Dermis blood vessel endothelial cell (primary cell): ENCODE data around the gene GAB2. TPM values are rescaled to one million over a fixed set of nuclear protein-coding genes. Genes with fewer than 3 reads are reported as not detected.
"Not testable (repeated sequence)": the region's sequence is repeated elsewhere in the genome, so short reads cannot be mapped to it uniquely, and the experiment has no call there.

Experiments
- DNase-seq: peaks from one replicate; pipeline ENCODE4 v3.0.0; 2010
- total RNA-seq: library from RNA; depleted of rRNA; stranded (reverse); fragments of >200 nt; gene quantifications from 2 replicates; pipeline ENCODE4 v1.2.3, GENCODE V29; 2014

GAB2 gene
- total RNA-seq, 1 donor from 2014 or later = 19.4 TPM

DNA sequence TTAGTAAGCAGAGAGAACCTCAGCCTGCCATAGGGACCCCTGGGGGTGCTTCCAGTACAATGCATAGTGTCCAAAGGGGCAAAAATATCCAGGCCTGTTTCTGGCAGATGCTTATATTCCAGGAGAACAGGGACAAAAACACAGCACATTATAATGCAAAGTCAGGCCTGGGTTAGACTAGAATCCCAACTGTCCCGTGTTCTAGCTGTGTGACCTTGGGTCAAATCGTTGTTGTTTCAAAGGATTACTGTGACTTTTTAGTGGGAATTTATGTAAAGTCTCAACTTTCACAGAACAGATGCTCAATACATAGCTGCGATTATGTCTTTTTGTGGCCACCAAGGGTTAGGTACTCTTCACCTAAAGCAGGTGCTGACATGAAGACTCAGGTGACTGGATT is 142.9 kb downstream of the GAB2 start:
- no peak for DNase-seq

DNA sequence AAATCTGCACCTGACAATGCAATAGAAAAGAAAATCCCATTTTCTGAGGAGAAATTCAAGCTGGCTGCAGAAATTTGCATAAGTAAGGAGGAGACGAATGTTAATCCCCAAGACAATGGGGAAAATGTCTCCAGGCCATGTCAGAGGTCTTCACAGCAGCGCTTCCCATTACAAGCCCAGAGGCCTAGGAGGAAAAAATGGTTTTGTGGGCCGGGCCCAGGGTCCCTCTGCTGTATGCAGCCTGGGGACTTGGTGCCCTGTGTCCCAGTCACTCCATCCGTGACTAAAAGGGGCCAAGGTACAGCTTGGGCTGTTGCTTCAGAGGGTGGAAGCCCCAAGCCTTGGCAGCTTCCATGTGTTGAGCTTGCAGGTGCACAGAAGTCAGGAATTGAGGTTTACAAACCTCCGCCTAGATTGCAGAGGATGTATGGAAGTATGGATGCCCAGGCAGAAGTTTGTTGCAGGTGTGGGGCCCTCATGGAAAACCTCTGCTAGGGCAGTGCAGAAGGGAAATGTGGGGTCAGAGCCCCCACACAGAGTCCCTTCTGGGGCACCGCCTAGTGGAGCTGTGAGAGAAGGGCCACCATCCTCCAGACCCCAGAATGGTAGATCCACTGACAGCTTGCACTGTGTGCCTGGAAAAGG is 144.9 kb downstream of the GAB2 start:
- not testable (repeated sequence) for DNase-seq

DNA sequence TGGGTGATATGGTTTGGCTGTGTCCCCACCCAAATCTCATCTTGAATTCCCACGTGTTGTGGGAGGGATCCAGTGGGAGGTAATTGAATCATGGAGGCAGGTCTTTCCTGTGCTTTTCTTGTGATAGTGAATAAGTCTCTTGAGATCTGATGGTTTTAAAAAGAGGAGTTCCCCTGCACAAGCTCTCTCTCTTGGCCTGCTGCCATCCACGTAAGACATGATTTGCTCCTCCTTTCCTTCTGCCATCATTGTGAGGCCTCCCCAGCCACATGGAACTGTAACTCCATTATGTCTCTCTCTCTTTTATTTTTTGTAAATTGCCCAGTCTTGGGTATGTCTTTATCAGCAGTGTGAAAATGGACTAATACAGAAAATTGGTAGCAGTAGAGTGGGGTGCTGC is 145.8 kb downstream of the GAB2 start:
- DNase-seq = not testable (repeated sequence)

DNA sequence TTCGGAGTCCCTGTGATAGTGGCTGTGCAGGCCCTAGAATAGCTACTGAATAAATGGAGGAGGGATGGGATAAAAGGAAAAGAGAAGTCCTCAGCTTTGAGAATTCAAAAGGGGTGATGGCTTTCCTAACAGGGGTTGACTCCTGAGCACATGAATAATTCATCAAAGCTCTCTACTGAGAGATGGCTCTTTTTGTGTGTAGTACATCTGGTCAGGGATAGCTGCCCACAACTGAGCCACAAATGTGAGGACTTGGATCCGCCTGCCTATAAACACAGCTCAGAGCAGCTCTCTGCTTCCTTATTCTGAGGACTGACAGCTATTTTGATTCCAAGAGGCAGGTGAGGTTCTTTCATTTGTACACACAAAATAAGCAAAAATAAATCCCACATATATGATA is 146.6 kb downstream of the GAB2 start:
- DNase-seq = no peak

DNA sequence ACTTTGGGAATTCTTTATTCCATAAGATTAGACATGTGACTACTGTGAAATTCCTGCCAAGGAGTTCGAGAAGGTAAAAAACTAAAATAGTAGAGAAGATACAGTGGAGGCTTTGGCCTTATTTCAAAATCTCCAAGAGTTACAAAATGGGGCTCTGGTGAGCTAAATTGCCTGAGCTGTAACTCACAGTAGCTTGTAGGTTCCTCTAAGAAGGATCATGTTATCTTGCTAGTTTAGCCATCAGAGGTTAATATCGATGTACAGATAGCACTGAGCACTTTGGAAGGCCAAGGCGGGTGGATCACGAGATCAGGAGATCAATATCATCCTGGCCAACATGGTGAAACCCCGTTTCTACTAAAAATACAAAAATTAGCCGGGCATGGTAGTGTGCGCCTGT is 147.8 kb downstream of the GAB2 start:
- DNase-seq = no peak

DNA sequence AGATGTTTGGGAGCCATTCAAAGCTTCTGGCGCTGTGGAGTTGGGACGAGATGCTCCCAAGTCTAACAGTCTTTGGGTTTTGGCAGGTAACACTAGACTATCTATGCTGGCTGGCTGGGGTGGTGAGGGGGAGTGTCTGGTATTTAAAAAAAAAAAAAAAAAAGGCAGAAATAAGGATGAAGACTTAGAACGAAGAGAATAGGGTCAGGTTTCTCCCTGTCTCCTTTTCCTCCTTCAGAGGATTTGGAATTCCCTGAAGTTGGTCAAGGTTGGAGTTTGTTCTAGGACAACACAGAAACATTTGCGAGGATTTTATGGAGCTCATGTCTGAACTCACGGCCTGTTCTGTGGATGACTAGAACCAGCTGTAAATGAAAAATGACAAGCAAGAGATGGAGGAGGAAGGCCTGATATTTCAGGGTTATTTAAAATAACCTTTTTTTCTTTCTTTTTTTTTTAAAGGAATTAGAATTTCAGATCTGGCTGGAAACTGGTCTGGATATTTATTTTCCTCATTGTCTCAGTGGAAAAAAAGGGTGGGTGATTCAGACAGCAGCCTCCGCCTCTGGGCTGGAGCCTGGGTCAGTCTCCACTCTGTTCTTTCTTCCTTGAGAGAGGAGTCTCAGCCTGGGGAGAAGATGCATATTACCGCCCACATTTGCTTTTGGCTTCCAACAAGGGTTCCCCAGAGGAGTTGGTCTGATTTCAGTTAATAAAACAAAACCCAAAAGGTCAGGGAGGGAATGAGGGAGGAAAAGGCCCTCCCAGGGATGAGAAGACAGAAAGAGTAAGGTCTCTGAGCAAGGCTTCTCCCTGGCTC is 148.8 kb downstream of the GAB2 start:
- DNase-seq = no peak

DNA sequence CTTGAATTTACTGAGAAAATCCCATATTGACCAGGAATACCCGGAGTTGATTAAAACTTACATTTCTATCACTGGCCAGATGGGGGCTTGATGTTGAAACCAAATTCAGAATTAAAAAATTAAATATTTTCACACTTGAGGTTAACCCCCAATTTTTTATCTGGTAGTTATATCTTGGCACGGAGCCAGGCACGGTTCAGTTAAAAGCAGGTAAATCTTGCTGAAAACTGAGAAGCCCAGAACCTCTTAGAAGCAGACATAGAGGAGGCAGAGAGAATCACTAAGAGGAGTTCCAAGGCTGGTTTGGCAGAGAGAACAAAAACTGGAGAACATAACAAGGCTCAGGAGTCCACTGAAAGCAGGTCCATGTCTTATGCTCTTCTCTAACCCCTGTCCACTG is 151.2 kb downstream of the GAB2 start:
- no peak for DNase-seq

DNA sequence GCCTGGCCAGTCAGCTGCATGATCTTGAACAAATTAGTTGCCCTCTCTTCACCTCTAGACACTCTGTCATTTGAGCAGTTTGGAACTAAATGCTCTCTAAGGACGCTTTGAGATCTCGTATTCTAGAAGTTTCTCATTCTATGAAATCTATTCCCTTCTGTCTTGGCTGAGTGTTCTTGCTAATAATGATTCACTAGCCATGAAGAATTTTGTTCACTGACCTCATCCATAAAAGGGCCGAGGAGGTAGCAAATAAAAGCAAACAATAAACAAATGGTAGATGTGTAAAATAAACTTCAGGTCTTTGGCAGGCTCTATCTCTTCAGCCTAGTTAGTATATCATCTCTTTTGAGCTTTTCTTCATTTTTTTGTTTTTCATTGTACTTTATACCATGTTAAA is 152.3 kb downstream of the GAB2 start:
- DNase-seq = no peak

DNA sequence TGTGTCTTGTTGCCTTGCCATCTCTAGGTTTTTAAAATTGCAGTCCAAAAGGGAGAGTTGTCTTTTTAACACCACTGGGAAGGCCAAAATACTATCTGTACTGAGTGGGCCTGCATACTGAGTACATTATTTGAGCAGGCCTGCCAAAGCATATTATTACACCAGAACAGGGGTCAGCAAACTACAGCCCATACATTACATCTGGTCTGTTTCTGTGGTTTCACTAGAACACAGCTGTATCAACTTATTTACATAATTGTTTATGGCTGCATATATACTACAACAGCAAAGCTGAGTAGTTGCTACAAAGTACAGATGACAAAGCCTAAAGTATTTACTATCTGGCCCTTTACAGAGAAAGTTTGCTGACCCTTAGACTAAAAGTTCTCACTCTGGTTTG is 154.9 kb downstream of the GAB2 start:
- DNase-seq = no peak

DNA sequence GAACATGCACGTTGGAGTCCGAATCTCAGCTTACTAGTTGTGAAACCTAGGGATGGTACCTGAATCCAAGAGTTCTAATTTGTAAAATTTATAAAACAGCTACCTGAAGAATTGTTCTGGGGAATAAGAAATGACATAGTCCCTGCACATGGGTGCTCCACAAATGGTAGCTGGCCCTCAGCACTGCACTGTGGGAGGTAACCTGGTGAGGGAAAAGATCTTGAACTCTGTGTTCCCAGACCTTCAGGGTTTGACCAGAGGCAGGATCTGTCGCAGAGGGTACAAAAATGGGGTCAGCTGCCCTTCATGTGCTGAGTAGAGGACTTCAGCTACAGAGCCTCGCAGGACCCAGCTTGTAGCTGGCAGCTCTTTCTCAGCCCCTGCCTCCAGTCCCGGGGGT is 155.4 kb downstream of the GAB2 start:
- no peak for DNase-seq

DNA sequence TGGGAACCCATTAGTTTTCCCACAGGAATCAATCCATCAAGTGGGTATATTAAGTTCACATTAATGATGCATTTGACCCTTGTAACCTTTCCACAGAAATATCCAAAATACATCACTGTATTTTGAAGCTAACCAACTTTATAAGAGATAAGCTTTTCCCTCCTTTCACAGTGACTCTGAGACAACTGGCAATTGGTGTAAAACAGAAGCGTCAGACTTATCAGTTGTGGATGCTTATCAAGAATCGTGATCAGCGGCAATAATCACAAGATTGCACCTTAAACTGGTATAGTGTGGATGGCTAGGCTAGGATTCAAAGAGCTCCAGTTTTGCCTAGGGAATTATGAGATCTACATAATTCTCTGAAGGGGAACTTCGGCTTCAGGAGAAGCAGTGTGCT is 155.8 kb downstream of the GAB2 start:
- DNase-seq = no peak

DNA sequence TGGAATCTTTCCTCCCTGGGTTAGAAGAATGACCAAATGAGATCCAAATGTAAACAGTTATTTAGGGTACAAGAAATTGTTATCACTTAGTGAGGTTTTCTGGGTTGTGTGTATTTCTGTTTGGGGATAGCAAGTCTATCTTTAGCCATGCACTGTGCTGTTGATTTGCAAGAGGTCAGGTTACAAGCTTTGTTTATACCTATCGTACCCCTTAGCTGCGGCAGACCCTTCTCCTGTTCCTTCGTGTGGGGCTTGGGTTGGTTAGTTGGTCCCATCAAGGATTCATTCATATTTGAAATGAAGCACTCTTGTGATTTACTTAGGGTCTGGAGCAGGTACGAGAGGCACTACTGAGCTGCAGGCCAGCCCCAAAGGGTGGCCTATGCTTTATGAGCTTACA is 156.3 kb downstream of the GAB2 start:
- no peak for DNase-seq

DNA sequence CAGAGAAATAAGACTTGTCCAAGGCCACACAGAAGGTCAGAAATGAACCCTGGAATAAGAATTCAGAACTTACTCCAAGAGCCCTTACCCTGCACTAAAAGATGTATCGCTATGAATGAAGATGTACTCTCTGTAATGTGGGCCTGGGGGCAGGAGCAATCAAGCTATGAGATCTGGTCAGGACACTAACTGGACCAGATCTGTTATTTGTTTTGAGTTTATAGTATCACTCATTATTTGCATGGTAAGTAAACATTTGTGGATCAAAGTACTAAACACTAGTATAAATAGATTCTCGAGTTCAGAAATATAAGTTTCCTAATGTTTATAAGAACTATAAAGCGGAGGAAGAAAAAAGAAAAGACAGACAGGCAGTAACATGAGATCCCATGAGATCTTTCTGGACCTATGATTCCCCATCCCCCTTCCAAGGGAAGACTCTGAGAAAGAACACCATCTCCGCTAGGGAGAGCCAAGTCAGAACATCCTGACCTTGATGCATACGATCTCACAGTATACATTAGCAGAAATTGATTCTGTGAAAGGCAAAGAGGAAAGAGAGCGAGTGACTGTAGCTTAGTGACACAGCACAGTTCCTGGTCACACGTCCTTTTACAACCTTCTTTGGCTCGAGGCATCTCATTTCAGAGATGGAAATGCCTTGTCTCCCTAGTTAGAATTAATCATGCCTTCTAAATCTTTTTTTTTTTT is 157.7 kb downstream of the GAB2 start:
- no peak for DNase-seq

DNA sequence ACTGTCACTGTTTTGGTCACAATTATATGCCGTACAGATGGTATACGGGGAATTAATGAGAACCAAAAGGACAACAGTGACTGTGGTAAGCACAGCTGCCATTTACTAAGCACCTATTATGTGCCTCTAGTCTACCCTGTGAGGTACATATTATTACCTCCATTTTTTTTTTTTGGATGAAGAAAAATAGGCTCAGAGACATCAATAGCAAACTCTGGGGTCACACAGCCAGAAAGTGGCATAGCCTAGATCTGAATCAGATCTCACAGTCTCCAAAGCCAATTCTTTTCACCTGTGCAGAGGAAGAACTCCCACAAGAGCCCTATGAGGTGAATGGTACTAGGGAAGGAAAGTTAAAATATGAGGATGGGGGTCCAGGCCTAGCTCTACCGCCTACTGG is 160.0 kb downstream of the GAB2 start:
- no peak for DNase-seq

DNA sequence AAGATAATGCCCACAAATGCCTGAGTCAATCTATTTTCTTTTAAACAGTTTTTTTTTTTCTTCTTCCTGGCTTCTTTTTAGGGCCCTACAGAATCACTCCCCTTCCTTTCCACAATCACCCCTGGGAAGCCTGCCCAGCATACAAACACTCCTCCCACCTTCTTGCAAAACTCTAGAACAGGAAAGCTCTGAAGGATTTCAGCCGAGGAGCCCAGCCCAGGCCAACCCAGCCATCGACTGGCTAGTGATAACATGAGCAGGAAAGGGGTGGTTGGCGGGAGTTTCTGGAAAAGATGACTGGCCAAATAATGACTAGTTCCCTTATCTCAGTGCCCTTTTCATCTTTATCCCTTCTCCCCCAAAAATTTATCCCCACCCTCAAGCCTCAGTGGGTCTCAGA is 160.7 kb downstream of the GAB2 start:
- peak; percentile 81 for DNase-seq

DNA sequence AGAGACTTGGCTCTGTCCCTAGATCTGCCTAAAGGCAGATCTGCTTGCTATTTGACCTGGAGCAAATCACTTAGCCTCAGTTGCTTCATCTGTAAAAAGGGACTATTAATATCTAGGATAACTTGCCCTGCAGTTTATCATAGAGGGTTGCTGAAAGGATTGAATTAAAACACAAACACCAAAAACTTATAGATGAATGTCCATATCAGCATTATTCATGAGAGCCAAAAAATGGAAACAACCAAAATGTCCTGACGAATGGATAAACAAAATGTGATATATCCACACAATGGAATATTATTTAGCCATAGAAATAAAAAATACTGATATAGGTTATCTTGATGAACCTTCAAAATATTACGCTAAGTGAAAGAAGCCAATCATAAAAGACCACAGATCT is 161.7 kb downstream of the GAB2 start:
- no peak for DNase-seq

DNA sequence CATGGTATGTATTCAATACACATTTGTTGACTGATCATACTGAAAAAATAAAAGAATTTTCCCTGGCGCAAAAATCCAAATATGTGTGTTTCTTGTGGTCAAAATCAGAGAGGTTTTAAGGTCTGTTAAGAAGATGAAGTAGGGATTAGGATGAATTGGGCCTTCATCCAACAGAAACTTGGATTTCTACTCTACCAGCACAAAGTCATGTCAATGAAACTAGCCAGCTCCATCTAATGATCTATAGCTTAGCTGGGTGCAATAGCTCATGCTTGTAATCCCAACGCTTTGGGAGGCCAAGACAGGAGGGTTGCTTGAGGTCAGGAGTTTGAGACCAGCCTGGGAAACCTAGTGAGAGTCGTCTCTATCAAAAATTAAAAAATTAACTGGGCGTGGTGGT is 163.4 kb downstream of the GAB2 start:
- no peak for DNase-seq

DNA sequence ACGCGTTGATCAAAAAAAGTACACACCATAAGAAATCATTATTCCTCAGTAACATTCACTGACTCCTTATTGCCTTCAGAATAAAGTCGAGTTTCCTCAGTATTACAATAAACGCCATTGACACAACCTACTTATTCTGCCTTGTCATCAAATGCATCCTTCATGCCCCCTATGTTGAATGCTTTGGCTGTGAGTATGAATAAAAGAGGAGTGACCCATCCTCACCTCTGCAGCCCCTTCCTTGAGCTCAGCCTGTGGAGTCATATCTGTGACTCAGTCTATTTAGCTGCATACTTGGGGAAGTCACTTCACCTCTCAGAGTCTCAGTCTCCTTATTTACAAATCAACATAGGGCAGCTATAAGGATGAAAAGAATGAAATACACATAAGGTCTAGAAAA is 163.8 kb downstream of the GAB2 start:
- DNase-seq = peak; percentile 17

DNA sequence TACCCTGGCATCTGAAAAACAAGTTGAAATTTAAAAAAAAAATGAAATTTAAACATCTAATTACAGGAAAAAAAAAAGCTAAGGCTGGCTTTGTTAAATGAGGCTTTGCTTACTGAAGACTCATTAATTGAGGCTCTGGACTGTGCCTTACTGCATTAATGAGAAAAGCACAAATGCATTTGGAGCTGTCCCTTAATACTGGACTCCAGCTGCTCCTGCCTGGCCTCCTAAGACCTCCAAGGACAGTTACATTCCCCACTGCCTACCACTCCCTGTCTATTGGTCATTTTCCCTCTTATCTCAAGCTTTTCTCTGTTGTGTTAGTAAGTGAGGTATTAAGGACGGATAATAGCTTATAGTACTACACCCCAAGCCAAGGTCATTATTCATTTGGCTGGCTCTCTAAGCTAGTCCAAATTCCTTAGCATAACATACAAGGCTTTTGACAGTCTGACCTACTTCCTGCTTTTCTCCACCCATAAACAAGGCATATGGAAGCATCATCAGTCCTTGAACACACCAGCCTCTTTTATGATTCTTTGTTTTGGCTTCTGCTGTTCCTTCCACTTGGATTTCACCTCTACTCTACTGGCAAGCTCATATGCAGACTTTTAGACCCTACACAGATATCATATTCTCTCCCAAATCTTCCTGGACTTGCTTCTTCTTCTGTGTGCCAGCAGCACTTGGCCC is 166.4 kb downstream of the GAB2 start:
- peak; percentile 53 for DNase-seq

DNA sequence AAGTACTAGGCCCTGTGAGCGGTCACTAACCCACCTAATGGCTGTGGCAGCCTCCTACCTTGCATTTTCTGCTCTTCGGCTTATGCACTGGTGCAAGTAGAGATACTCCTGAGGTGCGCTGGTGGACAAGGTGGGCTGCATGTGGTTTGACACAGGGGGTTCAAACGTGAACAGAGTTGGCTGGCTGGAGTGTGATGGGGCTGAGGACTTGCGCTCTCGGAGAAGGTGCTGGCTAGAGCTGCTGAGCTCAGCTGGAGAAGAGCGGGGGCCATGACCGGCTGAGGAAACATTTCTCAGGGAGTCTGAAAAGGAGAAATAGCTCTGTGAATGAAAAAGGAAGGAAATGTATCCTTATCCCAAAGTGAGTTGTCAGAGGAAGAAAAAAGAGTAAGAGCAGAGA is 167.5 kb downstream of the GAB2 start:
- DNase-seq = no peak

DNA sequence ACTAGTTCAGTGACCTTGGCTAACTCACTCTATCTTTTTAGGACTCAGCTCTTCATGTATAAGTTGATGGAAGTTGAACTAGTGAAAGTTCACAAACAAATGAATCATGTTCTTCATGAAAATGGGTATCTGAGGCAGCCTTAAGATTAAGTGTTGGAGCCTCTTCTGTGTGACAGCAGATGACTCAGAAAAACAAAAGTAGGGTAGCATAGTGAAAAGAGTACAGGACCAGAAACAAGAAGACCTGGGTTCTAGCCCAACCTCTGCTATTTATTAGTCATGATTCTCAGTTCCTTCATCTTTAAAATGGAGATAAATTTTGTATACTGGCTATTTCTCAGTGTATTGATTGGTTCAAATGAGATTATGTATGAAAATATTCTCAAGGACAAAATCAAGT is 168.7 kb downstream of the GAB2 start:
- DNase-seq = no peak

DNA sequence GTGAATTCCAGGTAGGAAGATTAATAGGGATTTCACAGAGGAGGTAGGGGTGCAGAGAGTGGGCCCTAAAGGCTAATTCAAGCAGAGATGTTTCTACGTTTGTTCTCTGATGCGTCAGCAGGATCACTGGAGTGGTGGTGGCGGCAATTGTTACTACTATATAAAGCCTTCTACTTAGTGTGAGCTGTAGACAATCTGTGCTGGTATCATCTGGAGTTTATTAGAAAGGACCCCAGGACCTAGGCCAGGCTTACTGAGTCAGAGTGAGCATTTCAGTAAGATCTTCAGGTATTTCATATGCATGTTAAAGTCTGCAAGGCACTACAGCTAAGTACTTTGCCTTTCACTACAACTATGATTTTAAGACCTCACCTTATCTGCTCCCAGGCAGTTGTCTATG is 169.4 kb downstream of the GAB2 start:
- DNase-seq = no peak

DNA sequence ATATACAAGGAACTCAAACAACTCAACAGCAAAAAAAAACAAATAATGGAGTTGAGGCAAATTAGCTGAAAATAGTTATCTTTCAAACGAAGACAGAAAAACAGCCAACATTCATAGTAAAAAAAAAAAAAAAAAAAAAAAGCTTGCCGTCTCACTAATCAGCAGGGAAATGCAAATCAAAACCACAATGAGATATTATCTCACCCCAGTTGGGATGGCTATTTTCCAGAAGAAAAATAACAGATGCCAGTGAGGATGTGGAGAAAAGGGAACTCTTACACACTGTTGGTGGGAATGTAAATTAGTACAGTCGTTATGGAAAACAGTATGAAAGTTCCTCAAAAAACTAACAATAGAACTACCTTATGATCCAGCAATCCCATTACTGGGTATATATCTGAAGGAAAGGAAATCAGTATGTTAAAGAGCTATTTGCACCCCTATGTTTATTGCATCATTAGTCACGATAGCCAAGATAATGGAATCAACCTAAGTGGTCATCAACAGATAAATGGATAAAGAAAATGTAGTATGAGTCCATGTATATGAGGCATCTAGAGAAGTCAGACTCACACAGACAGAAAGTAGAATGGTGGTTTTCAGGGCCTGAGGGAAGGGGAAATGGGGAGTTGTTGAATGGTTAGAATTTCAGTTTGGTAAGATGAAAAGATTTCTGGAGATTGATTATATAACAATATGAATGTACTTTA is 172.9 kb downstream of the GAB2 start:
- peak; percentile 39 for DNase-seq
